ENCODE data around the gene MARK2.

MARK2 gene

GRCh38 chr11:63907808-63908530 is 69.1 kb downstream of the MARK2 start:
- no peaks in the 10 kb centered on the region for H3K9me3 ChIP-seq
- H3K36me3 ChIP-seq: peaks cover 26 to 72% (median 54%) of the 10 kb centered on the region in 3 donors
- no peaks in the 10 kb centered on the region for H3K27me3 ChIP-seq
- no peak for TF ChIP-seq CTCF (IDR thresholded peaks at IDR 0.05)
- no peak overlapping the region for H3K4me3 ChIP-seq
- H3K27ac ChIP-seq: peak overlapping the region; percentile 59 to 69
- intact Hi-C loops (cut with DNase I; ENCODE audit: low total_unique reads): no loop called here
- DNase-seq: no peak
- H3K4me1 ChIP-seq: peaks cover 0 to 58% (median 41%) of the 10 kb centered on the region in 4 donors

GRCh38 chr11:63908631-63909401 is 69.9 kb downstream of the MARK2 start:
- Histone ChIP-seq H3K9me3 (no peaks in the 10 kb centered on the region), H3K36me3 (peaks cover 18 to 63% (median 45%) of the 10 kb centered on the region in 3 donors), H3K27me3 (no peaks in the 10 kb centered on the region), H3K4me1 (peaks cover 0 to 58% (median 41%) of the 10 kb centered on the region in 4 donors), H3K27ac (peak overlapping the region; percentile 59 to 69), H3K4me3 (no peak overlapping the region)
- no peak for DNase-seq
- intact Hi-C loops (cut with DNase I; ENCODE audit: low total_unique reads): no loop called here
- TF ChIP-seq CTCF (IDR thresholded peaks at IDR 0.05): no peak

- Histone ChIP-seq H3K27ac (peak overlapping the region; percentile 59 to 69), H3K4me3 (no peak overlapping the region), H3K27me3 (no peaks in the 10 kb centered on the region), H3K9me3 (no peaks in the 10 kb centered on the region), H3K36me3 (peaks cover 8 to 53% (median 35%) of the 10 kb centered on the region in 3 donors), H3K4me1 (peaks cover 0 to 54% (median 41%) of the 10 kb centered on the region in 4 donors)
- DNase-seq: no peak
- intact Hi-C loops (cut with DNase I; ENCODE audit: low total_unique reads): no loop called here
- no peak for TF ChIP-seq CTCF (IDR thresholded peaks at IDR 0.05)
Observed at GRCh38 chr11:63909591-63910506, 70.9 kb downstream of the MARK2 start.

- peaks cover 0 to 48% (median 40%) of the 10 kb centered on the region in 4 donors for H3K4me1 ChIP-seq
- peak overlapping the region; percentile 56 to 69 for H3K27ac ChIP-seq
- DNase-seq: no peak
- TF ChIP-seq CTCF (IDR thresholded peaks at IDR 0.05): no peak
- H3K4me3 ChIP-seq: no peak overlapping the region
- peaks cover 8 to 45% (median 27%) of the 10 kb centered on the region in 3 donors for H3K36me3 ChIP-seq
- no peaks in the 10 kb centered on the region for H3K9me3 ChIP-seq
- intact Hi-C loops (cut with DNase I; ENCODE audit: low total_unique reads): no loop called here
- H3K27me3 ChIP-seq: no peaks in the 10 kb centered on the region
Observed at GRCh38 chr11:63910675-63911074, 71.8 kb downstream of the MARK2 start.

- Histone ChIP-seq H3K9me3 (no peaks in the 10 kb centered on the region), H3K4me1 (peaks cover 0 to 54% (median 48%) of the 10 kb centered on the region in 4 donors), H3K36me3 (peaks cover 8 to 37% (median 22%) of the 10 kb centered on the region in 3 donors), H3K4me3 (no peak overlapping the region), H3K27ac (peak overlapping the region; percentile 56 to 69), H3K27me3 (no peaks in the 10 kb centered on the region)
- TF ChIP-seq CTCF (IDR thresholded peaks at IDR 0.05): no peak
- DNase-seq: no peak
- intact Hi-C loops (cut with DNase I; ENCODE audit: low total_unique reads): no loop called here
Observed at GRCh38 chr11:63911440-63911839, 72.5 kb downstream of the MARK2 start.

Data from tibial artery (tissue), 4 donors.